ENCODE data around the gene NYNRIN. TPM values are rescaled to one million over a fixed set of nuclear protein-coding genes. Genes with fewer than 3 reads are reported as not detected.

The NYNRIN gene
- polyA plus RNA-seq, 1 experiment = 10.5 TPM

DNA sequence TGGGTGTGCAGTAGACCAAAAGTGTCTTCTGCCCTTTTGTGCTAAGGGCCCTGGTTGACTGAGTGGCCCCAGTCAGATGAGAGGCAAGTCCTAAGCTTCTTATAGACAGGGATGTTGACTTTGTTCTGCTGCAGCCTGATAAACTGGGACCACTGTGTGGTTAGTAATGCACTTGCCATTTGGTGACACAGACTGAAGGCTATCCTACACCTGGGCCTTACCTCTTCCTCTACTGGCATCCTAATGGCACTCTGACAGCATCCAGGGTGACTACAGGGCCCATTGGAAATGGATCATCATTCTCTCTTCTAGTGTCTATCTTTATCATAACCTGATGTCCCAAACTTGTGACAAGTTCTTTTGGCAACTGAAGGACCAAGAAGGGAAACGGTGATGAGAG is 40.5 kb downstream of the NYNRIN start:
- Histone ChIP-seq H3K27me3 (ENCODE audit: control insufficient read depth, insufficient read depth, low read length) (no peaks in the 10 kb centered on the region), H3K4me3 (ENCODE audit: low read depth, low read length) (no peak overlapping the region), H3K27ac (ENCODE audit: low read depth, low read length) (no peak overlapping the region), H3K9me3 (ENCODE audit: control insufficient read depth, insufficient read depth, low read length) (no peaks in the 10 kb centered on the region; the same call in 1 of the 2 replicates)
- no peak for DNase-seq (ENCODE audit: low read depth, low spot score)
- no peak for TF ChIP-seq CTCF (IDR thresholded peaks at IDR 0.05; ENCODE audit: low read depth, low read length)
- POLR2A ChIA-PET = no interaction called here
- CTCF ChIA-PET = interaction anchor here (13.3 kb wide), 1 partner anchor 107 kb away, joined by 712 read pairs; the partner anchor contains the start of genes ADCY4 and RIPK3

DNA sequence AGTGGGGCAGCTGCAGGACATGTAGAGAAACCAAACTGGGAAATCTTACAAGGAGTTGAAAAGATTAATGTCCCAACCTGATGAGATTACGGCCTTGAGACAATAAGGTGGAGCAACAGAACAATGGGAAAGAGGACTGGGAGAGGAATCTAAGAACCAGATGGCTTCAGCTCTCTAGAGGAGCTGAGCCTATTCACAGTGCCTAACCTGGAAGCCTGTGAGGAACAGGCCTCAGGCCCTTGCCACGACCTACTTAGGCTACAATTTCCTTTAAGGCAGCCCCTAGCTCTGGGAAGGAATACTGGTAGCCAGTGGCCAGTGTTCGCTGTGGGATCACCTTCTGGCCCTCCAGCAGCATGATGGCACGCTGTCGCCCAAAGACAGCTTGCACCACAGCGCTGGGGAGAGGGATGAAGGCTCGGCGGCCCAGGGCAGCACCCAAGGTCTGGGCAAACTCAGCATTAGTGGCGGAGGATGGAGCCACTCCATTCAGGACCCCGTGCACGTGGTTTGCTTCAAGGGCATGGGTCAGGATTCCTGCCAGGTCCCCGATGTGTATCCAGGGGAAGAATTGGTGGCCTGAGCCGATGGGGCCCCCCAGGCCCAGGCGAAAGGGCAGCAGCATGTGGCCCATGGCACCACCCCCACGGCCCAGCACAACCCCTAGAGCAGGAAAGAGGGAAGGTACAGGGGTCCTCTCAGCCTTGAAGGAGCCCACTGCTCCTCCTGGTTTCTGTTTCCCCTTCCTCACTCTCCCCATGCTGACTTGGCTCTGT is 41.2 kb downstream of the NYNRIN start:
- Histone ChIP-seq H3K27ac (ENCODE audit: low read depth, low read length) (no peak overlapping the region), H3K9me3 (ENCODE audit: control insufficient read depth, insufficient read depth, low read length) (no peaks in the 10 kb centered on the region; the same call in 1 of the 2 replicates), H3K27me3 (ENCODE audit: control insufficient read depth, insufficient read depth, low read length) (no peaks in the 10 kb centered on the region), H3K4me3 (ENCODE audit: low read depth, low read length) (no peak overlapping the region)
- no peak for TF ChIP-seq CTCF (IDR thresholded peaks at IDR 0.05; ENCODE audit: low read depth, low read length)
- ChIA-PET POLR2A (no interaction called here), CTCF (interaction anchor here (0.9 to 13.3 kb wide), 4 partner anchors 8 to 132 kb away, joined by 5 to 712 read pairs (median 52); partner anchors contain the start of genes ADCY4 and RIPK3)
- no peak for DNase-seq (ENCODE audit: low read depth, low spot score)

- POLR2A ChIA-PET = no interaction called here
Observed at GRCh38 chr14:24440606-24441399, 42.0 kb downstream of the NYNRIN start.

GRCh38 chr14:24441485-24441884 is 42.7 kb downstream of the NYNRIN start:
- H3K27me3 ChIP-seq (ENCODE audit: control insufficient read depth, insufficient read depth, low read length) = no peaks in the 10 kb centered on the region
- no peak for TF ChIP-seq CTCF (IDR thresholded peaks at IDR 0.05; ENCODE audit: low read depth, low read length)
- H3K27ac ChIP-seq (ENCODE audit: low read depth, low read length) = peak overlapping the region; percentile 100
- H3K9me3 ChIP-seq (ENCODE audit: control insufficient read depth, insufficient read depth, low read length) = no peaks in the 10 kb centered on the region; the same call in 1 of the 2 replicates
- ChIA-PET POLR2A (interaction anchor here (0.8 to 1.3 kb wide), 4 partner anchors 10 to 133 kb away, joined by 3 to 9 read pairs (median 6); partner anchors contain the start of genes CIDEB and KHNYN), CTCF (interaction anchor here (0.5 to 4.2 kb wide), 7 partner anchors 10 to 332 kb away, joined by 3 to 66 read pairs (median 5); partner anchors contain the start of genes ADCY4 and CIDEB)
- no peak for DNase-seq (ENCODE audit: low read depth, low spot score)
- peak overlapping the region; percentile 94 for H3K4me3 ChIP-seq (ENCODE audit: low read depth, low read length)

More at GRCh38 chr14:24440606-24441399, 42.0 kb downstream of the NYNRIN start:
- no peak for DNase-seq (ENCODE audit: low read depth, low spot score)
- CTCF ChIA-PET = interaction anchor here (0.9 to 4.2 kb wide), 5 partner anchors 9 to 133 kb away, joined by 5 to 66 read pairs (median 5); partner anchors contain the start of genes ADCY4 and CIDEB
- H3K27ac ChIP-seq (ENCODE audit: low read depth, low read length) = no peak overlapping the region
- no peak for TF ChIP-seq CTCF (IDR thresholded peaks at IDR 0.05; ENCODE audit: low read depth, low read length)
- no peaks in the 10 kb centered on the region for H3K27me3 ChIP-seq (ENCODE audit: control insufficient read depth, insufficient read depth, low read length)
- H3K9me3 ChIP-seq (ENCODE audit: control insufficient read depth, insufficient read depth, low read length) = no peaks in the 10 kb centered on the region; the same call in 1 of the 2 replicates
- H3K4me3 ChIP-seq (ENCODE audit: low read depth, low read length) = no peak overlapping the region; the same call in 1 of the 2 replicates
